ENCODE data around the gene ADGRG6.

- TF ChIP-seq POLR2AphosphoS5 (IDR thresholded peaks at IDR 0.05; ENCODE audit: low read depth, low read length) (no peak), JUND (IDR thresholded peaks at IDR 0.05; ENCODE audit: low read length) (no peak), CTCF (IDR thresholded peaks at IDR 0.05; ENCODE audit: control extremely low read depth in 1 of 3, insufficient read depth in 1 of 3, low read depth in 1 of 3, low read length in 3 of 3) (no peak), ASH2L (IDR thresholded peaks at IDR 0.05; ENCODE audit: low read length) (no peak)
These were observed 73.3 kb downstream of the ADGRG6 start for GRCh38 chr6:142374965-142375733.

All from H1 (cell line).